Breast epithelium (tissue), 3 donors: ENCODE results near the gene BRF1.

ENCODE experiments used
- POLR2AphosphoS5 ChIP-seq, 3 donors: sonication (generic); formaldehyde crosslinking; IDR thresholded peaks; one replicate each; pipeline ENCODE4 v1.6.1; 2017; ENCODE audit warnings: antibody characterized with exemption in 3 of 3
- TF ChIP-seq, protein P1 (sequence below), 3 donors: fragments of 450-650 bp; IDR thresholded peaks; one replicate each; pipeline ENCODE4 v1.5.1; 2016 to 2017; ENCODE audit warnings: antibody characterized with exemption in 3 of 3, mild to moderate bottlenecking in 3 of 3, moderate library complexity in 3 of 3

- TF ChIP-seq, protein P1, sequence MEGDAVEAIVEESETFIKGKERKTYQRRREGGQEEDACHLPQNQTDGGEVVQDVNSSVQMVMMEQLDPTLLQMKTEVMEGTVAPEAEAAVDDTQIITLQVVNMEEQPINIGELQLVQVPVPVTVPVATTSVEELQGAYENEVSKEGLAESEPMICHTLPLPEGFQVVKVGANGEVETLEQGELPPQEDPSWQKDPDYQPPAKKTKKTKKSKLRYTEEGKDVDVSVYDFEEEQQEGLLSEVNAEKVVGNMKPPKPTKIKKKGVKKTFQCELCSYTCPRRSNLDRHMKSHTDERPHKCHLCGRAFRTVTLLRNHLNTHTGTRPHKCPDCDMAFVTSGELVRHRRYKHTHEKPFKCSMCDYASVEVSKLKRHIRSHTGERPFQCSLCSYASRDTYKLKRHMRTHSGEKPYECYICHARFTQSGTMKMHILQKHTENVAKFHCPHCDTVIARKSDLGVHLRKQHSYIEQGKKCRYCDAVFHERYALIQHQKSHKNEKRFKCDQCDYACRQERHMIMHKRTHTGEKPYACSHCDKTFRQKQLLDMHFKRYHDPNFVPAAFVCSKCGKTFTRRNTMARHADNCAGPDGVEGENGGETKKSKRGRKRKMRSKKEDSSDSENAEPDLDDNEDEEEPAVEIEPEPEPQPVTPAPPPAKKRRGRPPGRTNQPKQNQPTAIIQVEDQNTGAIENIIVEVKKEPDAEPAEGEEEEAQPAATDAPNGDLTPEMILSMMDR (IDR thresholded peaks at IDR 0.05), result no peak
- TF ChIP-seq POLR2AphosphoS5 (IDR thresholded peaks at IDR 0.05), result no peak
Measured at GRCh38 chr14:105214324-105214915, 86.4 kb downstream of the BRF1 start.
